Measurements from ENCODE around the gene PAM.
"Not testable (repeated sequence)": the region's sequence is repeated elsewhere in the genome, so short reads cannot be mapped to it uniquely, and the experiment has no call there.

Gene PAM

DNA sequence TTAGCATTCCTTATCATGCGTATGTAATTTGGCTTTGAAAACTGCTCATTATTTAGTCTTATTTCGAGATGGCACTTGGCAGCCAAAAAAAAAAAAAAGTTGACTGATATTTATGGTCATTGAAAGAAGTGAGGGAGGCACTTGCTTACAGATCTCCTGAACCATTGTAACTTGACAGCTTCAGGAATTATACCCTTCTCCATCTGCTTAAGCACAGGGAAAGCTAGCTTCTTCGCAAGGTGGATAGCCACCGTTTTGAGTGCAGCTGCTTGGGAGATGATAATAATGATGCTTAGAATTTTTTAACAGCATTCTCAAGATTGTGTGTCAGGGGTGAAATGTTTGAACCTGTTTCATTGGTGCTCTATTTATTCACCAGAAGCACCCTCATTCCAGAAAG lies 248.8 kb downstream of the PAM start:
- DNase-seq (ENCODE audit: low read depth) = no peak

- no peak for DNase-seq (ENCODE audit: low read depth)
These were observed 250.2 kb downstream of the PAM start for GRCh38 chr5:103005276-103005675.

- no peak for DNase-seq (ENCODE audit: low read depth)
These were observed 251.8 kb downstream of the PAM start for GRCh38 chr5:103006921-103007320.

DNA sequence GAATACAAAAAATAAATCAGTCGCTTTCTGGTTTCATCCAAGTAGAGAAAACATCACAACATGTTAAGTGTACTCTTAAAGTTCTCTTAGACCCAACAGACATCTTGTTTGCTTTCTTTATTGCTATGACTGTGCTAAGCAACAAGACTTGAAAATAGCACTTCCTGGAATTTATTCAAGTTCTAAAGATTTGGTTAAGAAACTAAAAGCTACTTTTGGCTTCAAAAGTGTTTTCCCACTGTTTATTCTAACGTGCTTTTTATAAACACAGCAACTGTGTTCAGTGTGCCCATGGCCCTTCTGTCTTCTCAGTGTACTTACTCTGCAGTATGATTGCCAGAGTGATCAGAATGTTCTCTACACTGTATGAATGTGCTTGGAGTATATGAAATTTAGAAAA lies 255.1 kb downstream of the PAM start:
- DNase-seq (ENCODE audit: low read depth) = no peak

DNA sequence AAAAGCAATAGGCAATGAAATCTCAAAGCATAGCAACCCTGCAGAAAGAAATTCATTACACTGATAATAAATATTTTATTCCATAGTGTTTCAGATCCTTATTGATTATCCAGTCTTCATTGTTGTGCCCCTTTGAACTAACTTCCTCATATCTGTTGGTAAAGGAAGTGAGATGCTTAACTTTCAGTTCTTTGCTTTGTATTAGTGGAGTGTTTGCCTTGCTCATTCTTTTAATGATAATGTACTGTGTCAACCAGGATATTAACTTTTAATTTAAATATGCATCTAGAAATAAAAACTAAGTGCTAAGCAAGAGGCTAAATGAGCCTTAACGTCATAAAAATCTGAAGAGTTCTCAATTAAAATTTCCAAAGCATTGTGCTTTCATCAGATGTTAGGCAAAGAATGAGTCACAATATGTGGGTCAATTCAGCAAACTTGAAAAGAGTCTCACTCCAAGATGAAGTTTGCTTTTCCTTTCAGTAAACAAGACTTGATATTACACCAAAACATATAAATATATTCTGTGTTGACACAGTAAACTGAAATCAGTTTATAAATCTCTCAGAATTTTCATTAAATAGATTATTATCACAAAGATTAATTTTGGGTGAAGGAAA lies 258.9 kb downstream of the PAM start:
- DNase-seq (ENCODE audit: low read depth) = no peak

GRCh38 chr5:103014983-103015382 lies 259.9 kb downstream of the PAM start:
- no peak for DNase-seq (ENCODE audit: low read depth)

- no peak for DNase-seq (ENCODE audit: low read depth)
These were observed 261.1 kb downstream of the PAM start for GRCh38 chr5:103016167-103016566.

DNA sequence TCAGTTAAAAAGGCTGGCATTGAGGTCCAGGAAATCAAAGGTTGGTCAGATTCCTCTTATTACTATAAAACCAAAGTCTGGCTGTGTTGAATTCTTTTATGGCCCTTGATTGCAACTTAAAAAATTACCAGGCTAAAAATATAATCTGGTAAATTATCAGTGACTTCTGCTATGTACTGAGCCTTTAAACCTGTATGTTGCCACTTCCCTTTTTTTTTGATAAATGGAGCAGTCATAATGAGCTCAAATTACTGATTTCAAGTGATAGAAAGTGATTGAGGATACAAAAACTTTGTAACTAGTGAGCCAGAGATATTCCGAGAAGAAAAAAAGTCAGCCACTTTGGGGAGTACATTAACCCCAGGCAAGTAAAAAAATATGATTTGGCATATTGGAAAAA lies 264.7 kb downstream of the PAM start:
- no peak for DNase-seq (ENCODE audit: low read depth)

DNA sequence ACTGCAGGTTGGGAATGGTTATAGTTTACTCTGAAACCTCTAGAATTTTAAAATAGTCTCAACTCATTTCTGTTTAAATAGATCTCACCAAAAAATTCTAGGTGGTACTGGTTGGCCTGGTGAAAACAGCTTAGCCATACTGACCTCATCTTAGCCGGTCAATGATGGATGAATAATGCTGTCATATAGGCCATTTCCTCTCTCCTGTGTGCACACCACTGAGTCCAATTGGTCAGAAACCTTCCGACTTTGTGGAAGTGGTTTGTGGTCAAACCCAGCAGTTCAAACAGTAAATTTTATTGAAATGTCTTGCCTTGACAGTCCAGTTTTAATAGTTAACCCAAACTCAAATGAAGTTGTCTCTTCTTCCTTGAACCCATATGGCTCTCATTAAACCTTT lies 266.2 kb downstream of the PAM start:
- no peak for DNase-seq (ENCODE audit: low read depth)

- DNase-seq (ENCODE audit: low read depth) = no peak
These were observed 272.2 kb downstream of the PAM start for GRCh38 chr5:103027267-103027666.

DNA sequence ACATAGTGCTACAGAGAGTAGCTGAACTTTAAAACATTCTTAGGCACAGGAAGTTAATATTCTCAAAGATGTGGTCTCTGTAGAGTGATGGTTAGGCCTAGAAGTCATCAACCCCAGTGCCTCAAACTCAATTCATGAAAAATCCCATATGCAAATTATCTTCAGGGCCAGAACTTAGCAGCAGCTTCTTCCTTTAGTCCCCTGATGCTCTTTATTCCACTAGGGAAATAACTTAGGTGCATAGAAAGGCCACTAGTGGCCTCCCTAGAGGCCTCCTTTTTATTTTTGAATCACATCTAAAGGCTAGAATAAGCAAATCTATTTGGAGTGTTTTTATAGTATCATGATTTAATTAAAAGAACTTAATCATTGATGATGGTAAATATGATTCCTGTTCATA lies 276.5 kb downstream of the PAM start:
- no peak for DNase-seq (ENCODE audit: low read depth)

- DNase-seq (ENCODE audit: low read depth) = no peak
These were observed 278.6 kb downstream of the PAM start for GRCh38 chr5:103033696-103034095.

DNA sequence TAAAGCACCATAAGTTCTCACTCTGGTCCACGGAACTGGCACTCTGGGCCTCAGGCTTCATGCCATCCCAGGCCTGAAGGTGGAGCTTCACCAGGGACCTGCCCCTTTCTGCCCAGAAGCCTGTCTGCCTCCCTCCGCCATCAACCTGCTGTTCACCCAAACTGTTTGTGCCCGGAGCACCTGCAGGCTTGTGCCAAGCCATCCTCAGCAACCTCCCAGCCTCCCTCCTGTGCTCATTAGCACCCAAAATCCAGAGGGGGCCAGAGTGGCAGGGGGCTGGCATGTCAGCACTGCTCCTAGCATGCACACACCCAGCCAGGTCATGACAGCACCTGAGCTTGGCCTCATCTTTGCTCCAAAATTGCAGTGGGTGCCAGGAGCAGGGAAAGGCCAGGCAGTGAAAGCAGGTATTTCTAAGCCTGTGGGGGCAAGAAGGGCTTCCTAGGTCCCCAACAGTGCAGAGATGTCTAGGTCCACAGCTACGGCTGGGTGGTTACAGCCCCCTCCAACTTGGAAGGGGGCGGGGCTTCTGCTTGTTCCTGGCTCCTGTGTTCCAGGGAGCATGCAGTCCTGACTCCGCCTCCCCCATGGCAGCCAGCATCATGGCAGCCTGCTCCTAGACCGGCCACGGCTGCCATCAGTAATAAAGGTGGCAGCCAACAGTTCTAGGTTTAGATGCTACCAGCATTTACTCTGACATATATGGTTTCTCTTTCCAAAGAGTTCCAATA lies 279.7 kb downstream of the PAM start:
- DNase-seq (ENCODE audit: low read depth) = no peak

DNA sequence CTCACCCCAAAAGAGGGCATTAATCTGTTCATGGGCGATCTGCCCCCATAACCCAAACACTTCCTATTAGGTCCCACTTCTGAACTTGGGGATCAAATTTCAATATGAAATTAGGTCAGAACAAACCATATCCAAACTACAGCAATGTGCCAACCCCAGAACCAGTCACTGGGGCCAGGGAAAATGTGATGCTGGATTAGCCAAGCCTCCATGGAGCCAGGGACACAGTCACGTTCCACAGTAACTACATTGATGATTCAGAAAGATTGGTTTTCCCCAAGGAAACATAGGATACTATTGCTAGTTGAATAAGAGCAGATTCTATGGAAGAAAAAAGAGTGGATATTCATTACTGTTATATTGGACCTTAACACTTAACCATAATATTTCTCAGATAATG lies 280.6 kb downstream of the PAM start:
- no peak for DNase-seq (ENCODE audit: low read depth)

GRCh38 chr5:103036601-103037000 lies 281.5 kb downstream of the PAM start:
- no peak for DNase-seq (ENCODE audit: low read depth)

DNA sequence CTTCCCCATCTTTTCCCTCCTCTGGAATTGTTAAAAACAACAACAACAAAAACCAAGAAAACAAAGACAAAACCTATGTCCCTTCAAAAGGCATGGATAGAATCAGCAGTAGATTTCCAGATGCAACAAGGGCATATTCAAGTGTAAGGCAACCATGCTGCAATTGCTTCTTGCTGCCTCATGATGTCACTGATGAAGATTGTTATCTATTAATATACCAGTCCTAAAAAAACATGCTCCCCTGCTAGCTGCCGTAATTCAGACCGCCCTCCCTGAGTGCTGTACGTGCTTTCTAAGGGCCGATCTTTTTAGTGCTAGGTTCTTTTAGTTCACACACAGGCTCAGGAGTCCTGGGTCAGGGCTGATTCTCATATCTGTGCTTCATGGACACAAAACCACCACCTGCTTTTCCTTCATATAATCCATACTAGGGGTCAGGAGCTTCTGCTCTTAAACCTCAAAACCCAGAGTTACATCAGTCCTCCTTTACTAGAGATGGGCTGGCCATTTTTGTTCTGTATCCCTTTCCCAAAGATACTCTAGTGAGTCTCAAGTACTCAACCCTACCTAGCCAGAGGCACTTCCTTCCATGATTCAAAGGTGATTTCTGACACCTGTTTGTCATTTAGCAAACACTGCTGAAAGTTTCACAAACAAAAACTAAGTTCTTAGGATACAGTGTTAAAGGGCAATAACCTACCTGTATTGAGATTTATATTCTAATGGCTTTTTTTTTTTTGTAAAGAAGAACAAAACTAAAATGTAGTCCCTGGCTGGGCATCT lies 282.8 kb downstream of the PAM start:
- DNase-seq (ENCODE audit: low read depth) = no peak

DNA sequence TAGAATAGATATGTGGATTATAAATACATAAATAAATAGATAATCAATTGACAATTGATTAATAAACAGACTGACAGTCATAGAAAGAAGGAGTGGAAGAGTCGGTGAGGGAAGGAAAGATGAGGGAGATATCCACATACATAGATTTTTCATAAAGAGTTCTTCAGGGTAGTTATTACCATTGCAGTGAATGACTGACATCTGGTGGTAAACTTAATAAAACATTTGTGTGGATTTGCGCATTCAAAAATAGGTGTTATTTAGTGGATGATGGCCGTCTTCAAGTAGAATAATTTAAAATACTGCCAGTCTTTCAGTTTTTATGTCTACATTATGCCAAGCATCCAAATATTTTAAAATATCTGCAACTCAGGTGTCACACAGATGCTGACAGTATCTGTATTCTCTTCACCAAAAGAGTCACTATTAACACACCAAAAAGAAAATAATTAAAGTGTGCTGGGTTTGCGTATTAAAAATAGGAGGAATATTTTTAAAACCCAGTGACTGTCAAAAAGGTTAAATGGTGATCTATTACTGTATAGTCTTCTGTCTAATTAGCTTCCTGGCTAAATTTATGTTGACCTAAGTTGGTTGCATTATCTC lies 286.1 kb downstream of the PAM start:
- no peak for DNase-seq (ENCODE audit: low read depth)

- not testable (repeated sequence) for DNase-seq (ENCODE audit: low read depth)
These were observed 291.6 kb downstream of the PAM start for GRCh38 chr5:103046706-103047105.

GRCh38 chr5:103057208-103058130 lies 302.4 kb downstream of the PAM start:
- no peak for DNase-seq (ENCODE audit: low read depth)

GRCh38 chr5:103059525-103059924 lies 304.4 kb downstream of the PAM start:
- no peak for DNase-seq (ENCODE audit: low read depth)

GRCh38 chr5:103060424-103060954 lies 305.4 kb downstream of the PAM start:
- no peak for DNase-seq (ENCODE audit: low read depth)
